ENCODE results near the gene STAB2.

DNA sequence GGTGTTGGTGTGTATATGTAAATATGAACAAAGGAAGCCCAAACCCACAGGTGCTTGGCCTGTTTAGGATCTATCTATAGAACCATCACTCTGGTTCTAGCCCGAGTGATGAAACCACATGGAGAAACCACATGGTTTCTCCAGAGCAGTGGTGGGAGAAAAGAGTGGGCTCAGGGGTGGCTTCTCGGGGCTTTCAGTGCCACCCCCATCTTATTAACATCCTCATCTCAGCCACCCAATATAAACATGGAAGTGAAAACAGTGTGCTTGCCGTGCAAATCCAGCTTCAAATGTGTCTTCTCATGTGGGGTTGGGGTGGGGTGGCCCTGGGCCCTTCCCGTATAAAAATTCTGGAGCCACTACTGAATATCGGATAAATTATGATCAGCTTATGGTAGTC, 109.0 kb downstream of the STAB2 start:
- TF ChIP-seq POLR2AphosphoS5 (IDR thresholded peaks at IDR 0.05) (no peak), CTCF (IDR thresholded peaks at IDR 0.05) (no peak)

Measured in gastroesophageal sphincter (tissue), 3 donors.